ENCODE results near the gene USP10. TPM values are rescaled to one million over a fixed set of nuclear protein-coding genes. Genes with fewer than 3 reads are reported as not detected.

USP10 gene
- total RNA-seq, 1 donor from 2014 or later: 107 TPM

DNA sequence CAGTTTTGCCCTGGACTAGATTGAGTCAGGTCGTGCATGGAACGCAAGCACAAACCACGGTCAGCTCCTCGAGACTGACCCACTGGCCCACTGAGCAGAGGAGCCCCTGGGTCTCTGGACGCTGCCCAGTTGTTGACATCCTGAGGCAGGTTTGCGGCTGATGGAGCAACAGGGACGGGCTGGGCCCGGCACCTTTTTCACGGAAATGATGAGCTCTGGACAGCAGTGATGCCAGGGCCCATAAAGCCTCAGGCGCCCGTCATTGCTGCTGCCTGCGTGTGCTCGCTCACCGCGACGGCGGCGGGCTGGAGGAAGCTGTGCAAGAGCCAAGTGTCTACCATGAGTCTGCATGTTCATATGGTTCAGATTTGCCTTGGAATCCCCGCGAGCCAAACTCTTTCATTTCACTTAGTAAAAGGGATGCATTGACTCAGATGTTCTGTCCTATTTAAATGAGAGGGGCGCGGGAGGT is 89.2 kb downstream of the USP10 start:
- Histone ChIP-seq H3K9ac (ENCODE audit: low read length) (no peak overlapping the region), H2AFZ (ENCODE audit: low read depth, low read length) (no peak overlapping the region)
- peaks cover 2% of the 10 kb centered on the region for H3K27me3 Mint-ChIP-seq (ENCODE audit: low read depth, unreplicated experiment)

GRCh38 chr16:84789431-84789830 is 89.6 kb downstream of the USP10 start:
- Histone ChIP-seq H3K36me3 (ENCODE audit: insufficient read depth, low read length) (no peaks in the 10 kb centered on the region), H2AFZ (ENCODE audit: low read depth, low read length) (no peak overlapping the region), H3K79me2 (ENCODE audit: insufficient read depth, low read length) (no peaks in the 10 kb centered on the region), H4K20me1 (ENCODE audit: insufficient read depth, low read length) (no peaks in the 10 kb centered on the region), H3K4me1 (ENCODE audit: insufficient read depth, low read length) (peaks cover 11% of the 10 kb centered on the region), H3K4me2 (ENCODE audit: low read length) (no peak overlapping the region), H3K27ac (ENCODE audit: low read depth, low read length) (no peak overlapping the region), H3K4me3 (ENCODE audit: insufficient read depth, low read depth, low read length) (no peak overlapping the region), H3K9ac (ENCODE audit: low read length) (no peak overlapping the region), H3K9me3 (ENCODE audit: insufficient read depth, low read depth, low read length) (no peaks in the 10 kb centered on the region), H3K27me3 (ENCODE audit: insufficient read depth, low read length) (no peaks in the 10 kb centered on the region)
- peaks cover 2% of the 10 kb centered on the region for H3K9me3 Mint-ChIP-seq (ENCODE audit: unreplicated experiment)
- DNase-seq (ENCODE audit: low read depth) (no peak), FAIRE-seq (no peak)
- H3K4me1 Mint-ChIP-seq (ENCODE audit: low read depth, unreplicated experiment): peaks cover 2% of the 10 kb centered on the region
- peaks cover 5% of the 10 kb centered on the region for H3K36me3 Mint-ChIP-seq (ENCODE audit: low read depth, unreplicated experiment)
- no peak overlapping the region for H3K27ac Mint-ChIP-seq (ENCODE audit: unreplicated experiment)
- no peak overlapping the region for H3K4me3 Mint-ChIP-seq (ENCODE audit: unreplicated experiment)
- TF ChIP-seq, protein P1, sequence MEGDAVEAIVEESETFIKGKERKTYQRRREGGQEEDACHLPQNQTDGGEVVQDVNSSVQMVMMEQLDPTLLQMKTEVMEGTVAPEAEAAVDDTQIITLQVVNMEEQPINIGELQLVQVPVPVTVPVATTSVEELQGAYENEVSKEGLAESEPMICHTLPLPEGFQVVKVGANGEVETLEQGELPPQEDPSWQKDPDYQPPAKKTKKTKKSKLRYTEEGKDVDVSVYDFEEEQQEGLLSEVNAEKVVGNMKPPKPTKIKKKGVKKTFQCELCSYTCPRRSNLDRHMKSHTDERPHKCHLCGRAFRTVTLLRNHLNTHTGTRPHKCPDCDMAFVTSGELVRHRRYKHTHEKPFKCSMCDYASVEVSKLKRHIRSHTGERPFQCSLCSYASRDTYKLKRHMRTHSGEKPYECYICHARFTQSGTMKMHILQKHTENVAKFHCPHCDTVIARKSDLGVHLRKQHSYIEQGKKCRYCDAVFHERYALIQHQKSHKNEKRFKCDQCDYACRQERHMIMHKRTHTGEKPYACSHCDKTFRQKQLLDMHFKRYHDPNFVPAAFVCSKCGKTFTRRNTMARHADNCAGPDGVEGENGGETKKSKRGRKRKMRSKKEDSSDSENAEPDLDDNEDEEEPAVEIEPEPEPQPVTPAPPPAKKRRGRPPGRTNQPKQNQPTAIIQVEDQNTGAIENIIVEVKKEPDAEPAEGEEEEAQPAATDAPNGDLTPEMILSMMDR (IDR thresholded peaks at IDR 0.05; ENCODE audit: insufficient read depth, low read depth, low read length): no peak
- TF ChIP-seq EZH2 (IDR thresholded peaks at IDR 0.05; ENCODE audit: insufficient read depth, low read length): no peak
- peaks cover 2% of the 10 kb centered on the region for H3K27me3 Mint-ChIP-seq (ENCODE audit: low read depth, unreplicated experiment)

More for the DNA sequence above, 89.2 kb downstream of the USP10 start:
- Mint-ChIP-seq H3K4me1 (ENCODE audit: low read depth, unreplicated experiment) (peaks cover 2% of the 10 kb centered on the region), H3K9me3 (ENCODE audit: unreplicated experiment) (peaks cover 2% of the 10 kb centered on the region), H3K36me3 (ENCODE audit: low read depth, unreplicated experiment) (peaks cover 5% of the 10 kb centered on the region), H3K27ac (ENCODE audit: unreplicated experiment) (no peak overlapping the region), H3K4me3 (ENCODE audit: unreplicated experiment) (no peak overlapping the region)
- no peak overlapping the region for H3K4me2 ChIP-seq (ENCODE audit: low read length)
- FAIRE-seq: no peak
- H3K36me3 ChIP-seq (ENCODE audit: insufficient read depth, low read length): no peaks in the 10 kb centered on the region
- no peak overlapping the region for H3K4me3 ChIP-seq (ENCODE audit: insufficient read depth, low read depth, low read length)
- no peak for DNase-seq (ENCODE audit: low read depth)
- TF ChIP-seq, protein P1 (IDR thresholded peaks at IDR 0.05; ENCODE audit: insufficient read depth, low read depth, low read length): no peak
- no peak for TF ChIP-seq EZH2 (IDR thresholded peaks at IDR 0.05; ENCODE audit: insufficient read depth, low read length)
- H3K79me2 ChIP-seq (ENCODE audit: insufficient read depth, low read length): no peaks in the 10 kb centered on the region
- peaks cover 11% of the 10 kb centered on the region for H3K4me1 ChIP-seq (ENCODE audit: insufficient read depth, low read length)
- no peak overlapping the region for H3K27ac ChIP-seq (ENCODE audit: low read depth, low read length)
- H4K20me1 ChIP-seq (ENCODE audit: insufficient read depth, low read length): no peaks in the 10 kb centered on the region
- no peaks in the 10 kb centered on the region for H3K9me3 ChIP-seq (ENCODE audit: insufficient read depth, low read depth, low read length)
- H3K27me3 ChIP-seq (ENCODE audit: insufficient read depth, low read length): no peaks in the 10 kb centered on the region

DNA sequence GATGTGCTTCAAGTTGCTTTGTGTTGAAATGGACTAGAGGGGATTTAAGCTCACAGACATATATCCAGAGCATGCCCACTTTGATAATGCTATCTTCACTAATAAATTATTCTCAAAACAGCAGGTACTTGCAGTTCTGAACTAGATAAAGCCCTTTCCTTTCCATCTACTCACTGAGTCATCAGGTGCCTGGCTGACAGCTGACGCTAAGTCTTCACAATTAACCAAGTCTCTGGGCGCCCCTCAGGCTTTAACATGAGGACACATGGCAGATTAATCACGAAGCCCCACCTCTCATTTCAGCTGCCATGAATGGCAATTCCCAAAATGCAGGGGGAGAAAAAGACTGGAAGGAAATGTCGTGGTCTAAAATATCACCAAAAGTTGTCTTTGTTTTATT is 90.5 kb downstream of the USP10 start:
- H3K4me3 Mint-ChIP-seq (ENCODE audit: unreplicated experiment): no peak overlapping the region
- FAIRE-seq (no peak), DNase-seq (ENCODE audit: low read depth) (no peak)
- Histone ChIP-seq H3K4me3 (ENCODE audit: insufficient read depth, low read depth, low read length) (no peak overlapping the region), H3K4me2 (ENCODE audit: low read length) (no peak overlapping the region), H3K9me3 (ENCODE audit: insufficient read depth, low read depth, low read length) (no peaks in the 10 kb centered on the region), H3K27ac (ENCODE audit: low read depth, low read length) (no peak overlapping the region), H2AFZ (ENCODE audit: low read depth, low read length) (no peak overlapping the region), H3K79me2 (ENCODE audit: insufficient read depth, low read length) (no peaks in the 10 kb centered on the region), H4K20me1 (ENCODE audit: insufficient read depth, low read length) (no peaks in the 10 kb centered on the region), H3K36me3 (ENCODE audit: insufficient read depth, low read length) (no peaks in the 10 kb centered on the region), H3K9ac (ENCODE audit: low read length) (no peak overlapping the region), H3K27me3 (ENCODE audit: insufficient read depth, low read length) (no peaks in the 10 kb centered on the region), H3K4me1 (ENCODE audit: insufficient read depth, low read length) (peaks cover 14% of the 10 kb centered on the region)
- peaks cover 2% of the 10 kb centered on the region for H3K4me1 Mint-ChIP-seq (ENCODE audit: low read depth, unreplicated experiment)
- no peak overlapping the region for H3K27ac Mint-ChIP-seq (ENCODE audit: unreplicated experiment)
- peaks cover 2% of the 10 kb centered on the region for H3K9me3 Mint-ChIP-seq (ENCODE audit: unreplicated experiment)
- peaks cover 2% of the 10 kb centered on the region for H3K27me3 Mint-ChIP-seq (ENCODE audit: low read depth, unreplicated experiment)
- peaks cover 5% of the 10 kb centered on the region for H3K36me3 Mint-ChIP-seq (ENCODE audit: low read depth, unreplicated experiment)
- no peak for TF ChIP-seq EZH2 (IDR thresholded peaks at IDR 0.05; ENCODE audit: insufficient read depth, low read length)
- TF ChIP-seq, protein P1 (IDR thresholded peaks at IDR 0.05; ENCODE audit: insufficient read depth, low read depth, low read length): no peak
